Measurements from ENCODE around the gene REX1BD. TPM values are rescaled to one million over a fixed set of nuclear protein-coding genes. Genes with fewer than 3 reads are reported as not detected.

REX1BD gene
- polyA plus RNA-seq, 3 donors: 83.7 to 141 (median 122) TPM

DNA sequence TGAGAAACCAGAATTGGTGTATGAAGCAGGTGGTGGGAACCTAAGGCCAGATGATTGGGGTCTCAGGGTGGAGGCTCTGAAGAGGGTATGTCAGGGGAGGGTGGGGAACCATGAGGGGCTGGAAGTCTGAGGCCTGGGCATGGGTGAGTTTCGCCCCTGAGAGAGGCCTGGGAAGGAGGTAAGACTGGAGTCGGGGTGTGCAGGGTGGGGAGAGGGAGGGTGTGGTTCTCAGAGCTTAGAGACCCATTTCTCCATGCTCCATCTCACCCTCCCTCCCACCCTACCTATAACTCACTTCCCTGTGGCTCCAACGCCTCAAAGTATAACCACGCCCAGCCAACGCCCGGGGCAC is 47.2 kb downstream of the REX1BD start:
- Histone ChIP-seq H3K27me3 (ENCODE audit: control insufficient read depth in 2 of 2, insufficient read depth in 2 of 2, low read length in 2 of 2) (peaks cover 0 to 3% of the 10 kb centered on the region in 2 donors), H3K4me3 (replicated peaks in 1 of 3; ENCODE audit: low read depth in 2 of 3, low read length in 3 of 3) (peak overlapping the region in 1 of 3 experiments; percentile 92), H3K27ac (ENCODE audit: low read depth in 1 of 2, low read length in 2 of 2) (no peak overlapping the region), H3K9ac (ENCODE audit: insufficient read depth, low read length, poor library complexity, severe bottlenecking) (no peak overlapping the region), H3K36me3 (replicated peaks in 1 of 2; ENCODE audit: control insufficient read depth in 1 of 2, insufficient read depth in 2 of 2, low read length in 2 of 2) (no peaks in the 10 kb centered on the region), H3K79me2 (ENCODE audit: insufficient read depth, low read length) (peaks cover 19% of the 10 kb centered on the region), H2AFZ (ENCODE audit: insufficient read depth, low read depth, low read length, poor library complexity, severe bottlenecking) (no peak overlapping the region), H3K9me3 (replicated peaks in 1 of 2; ENCODE audit: control insufficient read depth in 1 of 2, insufficient read depth in 1 of 2, low read length in 2 of 2) (no peaks in the 10 kb centered on the region), H4K20me1 (ENCODE audit: insufficient read depth, low read length) (peaks cover 2% of the 10 kb centered on the region), H3K4me2 (replicated peaks; ENCODE audit: extremely low read depth, low read length, poor library complexity, severe bottlenecking) (peak overlapping the region; percentile 98), H3K4me1 (ENCODE audit: control insufficient read depth in 1 of 2, insufficient read depth in 2 of 2, low read length in 2 of 2) (peaks cover 11 to 26% of the 10 kb centered on the region in 2 donors)
- Mint-ChIP-seq H3K27ac (peak overlapping the region; percentile 7 to 99 (median 85)), H3K9me3 (peaks cover 0 to 3% (median 0%) of the 10 kb centered on the region in 7 donors), H3K4me1 (peaks cover 25% of the 10 kb centered on the region), H3K27me3 (ENCODE audit: low read depth in 3 of 3) (peaks cover 5 to 19% (median 16%) of the 10 kb centered on the region in 3 donors), H3K4me3 (peak overlapping the region; percentile 85 to 90), H3K36me3 (peaks cover 0 to 5% of the 10 kb centered on the region in 2 donors)
- WGBS (ENCODE audit: insufficient coverage): 0% methylated on average over 4 of the region's 6 CpGs
- no peak for TF ChIP-seq CTCF (IDR thresholded peaks at IDR 0.05)
- no peak for DNase-seq
- intact Hi-C loops (cut with micrococcal nuclease): loop anchor here (1.0 to 5.0 kb wide), 4 partner anchors 41 to 297 kb away; partner anchors contain the start of gene ELL (in 2 of the 2)

DNA sequence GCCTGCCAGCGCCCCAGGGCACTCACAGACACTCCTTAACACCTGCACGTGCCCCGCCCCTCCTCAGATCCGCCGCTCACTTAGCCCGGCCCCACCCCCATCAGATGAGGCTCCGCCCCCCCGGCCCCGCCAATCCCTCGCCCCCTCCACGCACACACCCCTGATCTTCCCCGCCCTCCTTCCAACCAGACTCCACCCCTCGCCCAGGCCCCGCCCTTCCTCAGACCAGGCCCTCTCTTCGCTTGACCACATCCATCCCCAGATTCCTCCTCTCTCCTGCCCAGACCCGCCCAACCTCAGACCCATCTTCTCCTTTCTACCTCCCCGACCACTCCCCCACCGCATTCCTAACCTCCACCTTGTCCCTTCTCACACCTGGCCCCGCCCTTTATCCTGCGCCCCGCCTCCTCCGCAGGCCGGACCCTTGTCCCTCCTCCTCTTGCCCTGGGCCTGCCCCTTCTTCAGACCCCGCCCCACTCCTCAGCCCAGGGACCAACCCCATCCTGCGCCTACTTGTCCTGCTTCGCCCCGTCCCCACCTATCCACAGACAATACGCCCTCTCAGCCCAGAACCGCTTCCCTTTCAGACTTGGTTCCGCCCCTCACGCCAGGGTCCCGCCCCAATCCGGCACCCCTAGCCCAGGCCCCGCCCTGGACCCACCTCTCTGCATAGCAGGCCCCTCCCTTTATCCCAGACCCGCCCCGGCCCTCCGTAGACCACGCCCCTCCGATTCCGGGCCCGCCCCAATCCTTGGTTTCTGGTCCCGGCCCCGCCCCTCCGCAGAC is 47.8 kb downstream of the REX1BD start:
- Histone ChIP-seq H3K4me1 (ENCODE audit: control insufficient read depth in 1 of 2, insufficient read depth in 2 of 2, low read length in 2 of 2) (peaks cover 11 to 26% of the 10 kb centered on the region in 2 donors), H3K27me3 (ENCODE audit: control insufficient read depth in 2 of 2, insufficient read depth in 2 of 2, low read length in 2 of 2) (peaks cover 0 to 3% of the 10 kb centered on the region in 2 donors), H2AFZ (ENCODE audit: insufficient read depth, low read depth, low read length, poor library complexity, severe bottlenecking) (peak overlapping the region; percentile 91), H3K4me2 (replicated peaks; ENCODE audit: extremely low read depth, low read length, poor library complexity, severe bottlenecking) (peak overlapping the region; percentile 98), H3K4me3 (replicated peaks in 1 of 3; ENCODE audit: low read depth in 2 of 3, low read length in 3 of 3) (peak overlapping the region; percentile 65 to 92 (median 90)), H4K20me1 (ENCODE audit: insufficient read depth, low read length) (peaks cover 3% of the 10 kb centered on the region), H3K79me2 (ENCODE audit: insufficient read depth, low read length) (peaks cover 19% of the 10 kb centered on the region), H3K9me3 (replicated peaks in 1 of 2; ENCODE audit: control insufficient read depth in 1 of 2, insufficient read depth in 1 of 2, low read length in 2 of 2) (no peaks in the 10 kb centered on the region), H3K9ac (ENCODE audit: insufficient read depth, low read length, poor library complexity, severe bottlenecking) (peak overlapping the region; percentile 84), H3K27ac (ENCODE audit: low read depth in 1 of 2, low read length in 2 of 2) (peak overlapping the region; percentile 66 to 82), H3K36me3 (replicated peaks in 1 of 2; ENCODE audit: control insufficient read depth in 1 of 2, insufficient read depth in 2 of 2, low read length in 2 of 2) (no peaks in the 10 kb centered on the region)
- Mint-ChIP-seq H3K4me3 (peak overlapping the region; percentile 85 to 90), H3K27me3 (ENCODE audit: low read depth in 3 of 3) (peaks cover 5 to 18% (median 16%) of the 10 kb centered on the region in 3 donors), H3K4me1 (peaks cover 25% of the 10 kb centered on the region), H3K27ac (peak overlapping the region; percentile 76 to 99 (median 92)), H3K9me3 (peaks cover 0 to 3% (median 0%) of the 10 kb centered on the region in 7 donors), H3K36me3 (peaks cover 0 to 6% of the 10 kb centered on the region in 2 donors)
- TF ChIP-seq CTCF (IDR thresholded peaks at IDR 0.05): no peak
- intact Hi-C loops (cut with micrococcal nuclease): loop anchor here (1.0 to 5.0 kb wide), 4 partner anchors 41 to 296 kb away; partner anchors contain the start of gene ELL (in 2 of the 2)
- WGBS (ENCODE audit: insufficient coverage): 0% methylated on average over 29 of the region's 44 CpGs
- DNase-seq: peak; percentile 95 to 97 (median 97)

All from CD14-positive monocyte (primary cell).